HepG2 (cell line): Measurements from ENCODE around the gene FGF21. TPM values are rescaled to one million over a fixed set of nuclear protein-coding genes. Genes with fewer than 3 reads are reported as not detected.

Experiments used
- HOXA3 ChIP-seq: sonication (generic); formaldehyde crosslinking; IDR thresholded peaks from 2 replicates; pipeline ENCODE4 v1.5.0; 2020; ENCODE audit warnings: missing genetic modification reagents
- MTF1 ChIP-seq: sonication (generic); formaldehyde crosslinking; IDR thresholded peaks from 2 replicates; pipeline ENCODE4 v1.5.0; 2020; ENCODE audit warnings: missing genetic modification reagents
- NFYC ChIP-seq: IDR thresholded peaks from 2 replicates; pipeline ENCODE4 v1.6.1; 2016; ENCODE audit warnings: missing genetic modification reagents, missing compliant biosample characterization
- NR2F6 ChIP-seq, 2 experiments: IDR thresholded peaks; 2 replicates each; pipeline ENCODE4 v1.6.1; 2016; ENCODE audit warnings: antibody characterized with exemption in 1 of 2, mild to moderate bottlenecking in 1 of 2
- NR3C1 ChIP-seq: sonication (generic); formaldehyde crosslinking; IDR thresholded peaks from 2 replicates; pipeline ENCODE4 v1.4.0; 2020; ENCODE audit warnings: missing genetic modification reagents
- PHF8 ChIP-seq: sonication (generic); formaldehyde crosslinking; IDR thresholded peaks from 2 replicates; pipeline ENCODE4 v1.5.0; 2020; ENCODE audit warnings: missing genetic modification reagents
- POLR2AphosphoS5 ChIP-seq: IDR thresholded peaks from 2 replicates; pipeline ENCODE4 v1.6.1; 2012; ENCODE audit warnings: low read depth, low read length
- TEAD3 ChIP-seq: optimal IDR thresholded peaks from 2 replicates; pipeline ENCODE3; 2016; ENCODE audit warnings: borderline replicate concordance
- ZBTB38 ChIP-seq: sonication (generic); formaldehyde crosslinking; IDR thresholded peaks from 2 replicates; pipeline ENCODE4 v1.5.1; 2020; ENCODE audit warnings: mild to moderate bottlenecking, missing genetic modification reagents
- ZMAT3 ChIP-seq: sonication (generic); formaldehyde crosslinking; conservative IDR thresholded peaks from 2 replicates; pipeline ENCODE4 v1.7.0; 2021; ENCODE audit warnings: missing genetic modification reagents
- ZNF326 ChIP-seq: sonication (generic); formaldehyde crosslinking; IDR thresholded peaks from 2 replicates; pipeline ENCODE4 v1.4.0; 2020; ENCODE audit warnings: missing genetic modification reagents, borderline replicate concordance
- ZNF331 ChIP-seq: sonication (generic); formaldehyde crosslinking; IDR thresholded peaks from 2 replicates; pipeline ENCODE4 v1.4.0; 2020; ENCODE audit warnings: missing genetic modification reagents
- ZNF430 ChIP-seq: sonication (generic); formaldehyde crosslinking; IDR thresholded peaks from 2 replicates; pipeline ENCODE4 v1.9.0; 2021; ENCODE audit warnings: mild to moderate bottlenecking, missing genetic modification reagents
- ZNF460 ChIP-seq: sonication (generic); formaldehyde crosslinking; IDR thresholded peaks from 2 replicates; pipeline ENCODE4 v1.5.1; 2020; ENCODE audit warnings: missing genetic modification reagents, mild to moderate bottlenecking, borderline replicate concordance
- ZNF547 ChIP-seq: sonication (generic); formaldehyde crosslinking; IDR thresholded peaks from 2 replicates; pipeline ENCODE4 v1.5.1; 2020; ENCODE audit warnings: mild to moderate bottlenecking, missing genetic modification reagents
- ZNF619 ChIP-seq: sonication (generic); formaldehyde crosslinking; IDR thresholded peaks from 2 replicates; pipeline ENCODE4 v1.4.0; 2020; ENCODE audit warnings: mild to moderate bottlenecking, missing genetic modification reagents
- ZNF776 ChIP-seq: sonication (generic); formaldehyde crosslinking; IDR thresholded peaks from 2 replicates; pipeline ENCODE4 v1.4.0; 2020; ENCODE audit warnings: mild to moderate bottlenecking, missing genetic modification reagents
- polyA plus RNA-seq, 8 experiments: library from polyadenylated mRNA; depleted of rRNA in 3 of 8; stranded (reverse) in 7 of 8; unstranded in 1 of 8; fragments of >200 nt; fragmentation: Illumina TruSeq in 4 of 8; extraction: Trizol in 4 of 8; gene quantifications; 2 replicates each; pipeline versions ENCODE4 v1.2.1 to v1.2.3, GENCODE V29; 2011 to 2016; ENCODE audit warnings: low read depth in 4 of 8, missing spikeins in 1 of 8, mixed read lengths in 1 of 8; ENCODE audit not compliant: insufficient read depth in 1 of 8
- total RNA-seq, 5 experiments: library from RNA; depleted of rRNA; stranded (reverse); fragments of >200 nt; fragmentation: Illumina TruSeq; extraction: Trizol; gene quantifications; 2 replicates each; pipeline ENCODE4 v1.2.3, GENCODE V29; 2016; ENCODE audit warnings: low read depth in 1 of 5
- TF ChIP-seq, protein P1 (sequence below): IDR thresholded peaks from 2 replicates; pipeline ENCODE4 v1.6.1; 2016; ENCODE audit warnings: low read depth, borderline replicate concordance
- TF ChIP-seq, protein P2 (sequence below): sonication (generic); formaldehyde crosslinking; IDR thresholded peaks from 2 replicates; pipeline ENCODE4 v1.4.0; 2020; ENCODE audit warnings: mild to moderate bottlenecking, missing genetic modification reagents
- TF ChIP-seq, protein P3 (sequence below), 2 experiments: sonication (generic) in 1 of 2; formaldehyde crosslinking in 1 of 2; IDR thresholded peaks; 2 replicates each; pipeline versions ENCODE4 v1.4.0 to v1.6.1; 2018 to 2020; ENCODE audit warnings: missing genetic modification reagents in 2 of 2, borderline replicate concordance in 1 of 2, low read depth in 1 of 2, mild to moderate bottlenecking in 1 of 2, missing biosample characterization in 1 of 2
- TF ChIP-seq, protein P4 (sequence below): sonication (generic); formaldehyde crosslinking; IDR thresholded peaks from 2 replicates; pipeline ENCODE4 v1.4.0; 2020; ENCODE audit warnings: missing genetic modification reagents, mild to moderate bottlenecking, borderline replicate concordance
- TF ChIP-seq, protein P5 (sequence below): sonication (generic); formaldehyde crosslinking; IDR thresholded peaks from 2 replicates; pipeline ENCODE4 v1.5.1; 2020; ENCODE audit warnings: mild to moderate bottlenecking, moderate library complexity, missing genetic modification reagents

Gene FGF21
- total and polyA plus RNA-seq, 2 of the 13 experiments (the other 11 are each of a cell fraction or from before 2014, with no cell fraction given): 0.17 TPM; not detected in 1

DNA sequence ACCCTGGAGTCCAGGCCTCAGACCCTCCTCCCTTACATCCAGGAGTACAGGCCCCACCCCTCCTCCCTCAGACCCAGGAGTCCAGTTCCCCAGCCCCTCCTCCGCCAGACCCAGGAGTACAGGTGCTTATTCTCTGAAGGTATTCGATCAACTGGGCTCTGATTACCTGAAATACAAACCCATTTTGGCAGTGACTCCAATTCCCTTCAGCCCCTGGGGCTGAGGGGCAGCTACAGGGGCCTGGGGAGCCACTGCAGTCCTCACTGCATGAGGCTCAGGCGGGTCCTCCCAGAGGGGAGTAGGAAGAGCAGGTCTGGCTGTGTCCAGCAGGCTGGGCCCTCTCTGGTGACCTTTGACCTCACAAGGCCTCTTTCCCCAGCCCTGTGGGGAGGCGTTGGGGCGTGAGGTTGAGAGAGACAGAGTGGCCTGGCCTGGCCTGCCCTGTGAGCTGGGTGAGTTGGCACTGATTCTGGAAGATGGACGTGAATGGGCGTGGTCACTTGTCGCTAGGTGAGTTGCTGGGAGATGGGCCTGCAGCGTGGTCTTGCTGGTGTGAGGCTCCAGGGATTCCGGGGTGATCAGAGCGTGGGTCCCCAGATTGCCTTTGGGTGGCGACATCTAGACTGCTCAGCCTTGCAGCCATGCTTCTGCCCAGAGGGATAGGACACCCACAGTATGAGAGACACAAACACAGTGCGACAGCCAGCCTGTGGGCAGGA, 52.4 kb downstream of the FGF21 start (continued):
- TF ChIP-seq, protein P1, sequence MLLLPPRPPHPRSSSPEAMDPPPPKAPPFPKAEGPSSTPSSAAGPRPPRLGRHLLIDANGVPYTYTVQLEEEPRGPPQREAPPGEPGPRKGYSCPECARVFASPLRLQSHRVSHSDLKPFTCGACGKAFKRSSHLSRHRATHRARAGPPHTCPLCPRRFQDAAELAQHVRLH (CRISPR knock-in tag): no peak
- TF ChIP-seq, protein P2, sequence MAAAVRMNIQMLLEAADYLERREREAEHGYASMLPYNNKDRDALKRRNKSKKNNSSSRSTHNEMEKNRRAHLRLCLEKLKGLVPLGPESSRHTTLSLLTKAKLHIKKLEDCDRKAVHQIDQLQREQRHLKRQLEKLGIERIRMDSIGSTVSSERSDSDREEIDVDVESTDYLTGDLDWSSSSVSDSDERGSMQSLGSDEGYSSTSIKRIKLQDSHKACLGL (CRISPR knock-in tag): peak; percentile 64; the same call in 1 of the 2 replicates
- TF ChIP-seq TEAD3 (CRISPR knock-in tag) (no peak), PHF8 (CRISPR knock-in tag) (no peak), ZNF460 (CRISPR knock-in tag) (peak; percentile 22; the same call in 1 of the 2 replicates), ZNF776 (CRISPR knock-in tag) (0 out of 2 replicates have a peak, but pooled peaks have one; percentile 26), ZNF326 (CRISPR knock-in tag) (0 out of 2 replicates have a peak, but pooled peaks have one; percentile 56), ZBTB38 (CRISPR knock-in tag) (peak; percentile 78; the same call in 1 of the 2 replicates), ZNF331 (CRISPR knock-in tag) (0 out of 2 replicates have a peak, but pooled peaks have one; percentile 35), HOXA3 (peak; percentile 41; the same call in 1 of the 2 replicates), MTF1 (CRISPR knock-in tag) (no peak), ZNF547 (CRISPR knock-in tag) (no peak), ZMAT3 (CRISPR knock-in tag) (0 out of 2 replicates have a peak, but pooled peaks have one; percentile 45), NR3C1 (CRISPR knock-in tag) (no peak), POLR2AphosphoS5 (no peak), ZNF430 (peak; percentile 63; the same call in 1 of the 2 replicates), NFYC (CRISPR knock-in tag) (no peak), NR2F6 (IDR thresholded peaks at IDR 0.05) (peak; percentile 92), NR2F6 (CRISPR knock-in tag; IDR thresholded peaks at IDR 0.05) (peak; percentile 94), ZNF619 (CRISPR knock-in tag) (peak; percentile 17; the same call in 1 of the 2 replicates)
- TF ChIP-seq, protein P3, sequence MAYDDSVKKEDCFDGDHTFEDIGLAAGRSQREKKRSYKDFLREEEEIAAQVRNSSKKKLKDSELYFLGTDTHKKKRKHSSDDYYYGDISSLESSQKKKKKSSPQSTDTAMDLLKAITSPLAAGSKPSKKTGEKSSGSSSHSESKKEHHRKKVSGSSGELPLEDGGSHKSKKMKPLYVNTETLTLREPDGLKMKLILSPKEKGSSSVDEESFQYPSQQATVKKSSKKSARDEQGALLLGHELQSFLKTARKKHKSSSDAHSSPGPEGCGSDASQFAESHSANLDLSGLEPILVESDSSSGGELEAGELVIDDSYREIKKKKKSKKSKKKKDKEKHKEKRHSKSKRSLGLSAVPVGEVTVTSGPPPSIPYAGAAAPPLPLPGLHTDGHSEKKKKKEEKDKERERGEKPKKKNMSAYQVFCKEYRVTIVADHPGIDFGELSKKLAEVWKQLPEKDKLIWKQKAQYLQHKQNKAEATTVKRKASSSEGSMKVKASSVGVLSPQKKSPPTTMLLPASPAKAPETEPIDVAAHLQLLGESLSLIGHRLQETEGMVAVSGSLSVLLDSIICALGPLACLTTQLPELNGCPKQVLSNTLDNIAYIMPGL (CRISPR knock-in tag; IDR thresholded peaks at IDR 0.05; ENCODE audit: borderline replicate concordance in 1 of 2, low read depth in 1 of 2): peak in 1 of 2 experiments; percentile 61; a peak in 3 of 4 replicates
- TF ChIP-seq, protein P4, sequence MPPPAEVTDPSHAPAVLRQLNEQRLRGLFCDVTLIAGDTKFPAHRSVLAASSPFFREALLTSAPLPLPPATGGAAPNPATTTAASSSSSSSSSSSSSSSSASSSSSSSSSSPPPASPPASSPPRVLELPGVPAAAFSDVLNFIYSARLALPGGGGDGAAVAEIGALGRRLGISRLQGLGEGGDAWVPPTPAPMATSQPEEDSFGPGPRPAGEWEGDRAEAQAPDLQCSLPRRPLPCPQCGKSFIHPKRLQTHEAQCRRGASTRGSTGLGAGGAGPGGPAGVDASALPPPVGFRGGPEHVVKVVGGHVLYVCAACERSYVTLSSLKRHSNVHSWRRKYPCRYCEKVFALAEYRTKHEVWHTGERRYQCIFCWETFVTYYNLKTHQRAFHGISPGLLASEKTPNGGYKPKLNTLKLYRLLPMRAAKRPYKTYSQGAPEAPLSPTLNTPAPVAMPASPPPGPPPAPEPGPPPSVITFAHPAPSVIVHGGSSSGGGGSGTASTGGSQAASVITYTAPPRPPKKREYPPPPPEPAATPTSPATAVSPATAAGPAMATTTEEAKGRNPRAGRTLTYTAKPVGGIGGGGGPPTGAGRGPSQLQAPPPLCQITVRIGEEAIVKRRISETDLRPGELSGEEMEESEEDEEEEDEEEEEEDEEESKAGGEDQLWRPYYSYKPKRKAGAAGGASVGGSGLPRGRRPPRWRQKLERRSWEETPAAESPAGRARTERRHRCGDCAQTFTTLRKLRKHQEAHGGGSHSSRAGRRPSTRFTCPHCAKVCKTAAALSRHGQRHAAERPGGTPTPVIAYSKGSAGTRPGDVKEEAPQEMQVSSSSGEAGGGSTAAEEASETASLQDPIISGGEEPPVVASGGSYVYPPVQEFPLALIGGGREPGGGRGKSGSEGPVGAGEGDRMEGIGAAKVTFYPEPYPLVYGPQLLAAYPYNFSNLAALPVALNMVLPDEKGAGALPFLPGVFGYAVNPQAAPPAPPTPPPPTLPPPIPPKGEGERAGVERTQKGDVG (CRISPR knock-in tag): peak; percentile 61; the same call in 1 of the 2 replicates
- TF ChIP-seq, protein P5, sequence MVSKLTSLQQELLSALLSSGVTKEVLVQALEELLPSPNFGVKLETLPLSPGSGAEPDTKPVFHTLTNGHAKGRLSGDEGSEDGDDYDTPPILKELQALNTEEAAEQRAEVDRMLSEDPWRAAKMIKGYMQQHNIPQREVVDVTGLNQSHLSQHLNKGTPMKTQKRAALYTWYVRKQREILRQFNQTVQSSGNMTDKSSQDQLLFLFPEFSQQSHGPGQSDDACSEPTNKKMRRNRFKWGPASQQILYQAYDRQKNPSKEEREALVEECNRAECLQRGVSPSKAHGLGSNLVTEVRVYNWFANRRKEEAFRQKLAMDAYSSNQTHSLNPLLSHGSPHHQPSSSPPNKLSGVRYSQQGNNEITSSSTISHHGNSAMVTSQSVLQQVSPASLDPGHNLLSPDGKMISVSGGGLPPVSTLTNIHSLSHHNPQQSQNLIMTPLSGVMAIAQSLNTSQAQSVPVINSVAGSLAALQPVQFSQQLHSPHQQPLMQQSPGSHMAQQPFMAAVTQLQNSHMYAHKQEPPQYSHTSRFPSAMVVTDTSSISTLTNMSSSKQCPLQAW (CRISPR knock-in tag): peak; percentile 12; the same call in 1 of the 2 replicates
